WTC11 (cell line): ENCODE results near the gene KCTD3.

ENCODE experiments used
- AFF4 ChIP-seq: sonication (generic); formaldehyde crosslinking; IDR thresholded peaks from 2 replicates; pipeline ENCODE4 v1.8.1; 2023; ENCODE audit warnings: mild to moderate bottlenecking, missing genetic modification reagents, borderline replicate concordance
- CTCF ChIP-seq: fragments of 200-600 bp; IDR thresholded peaks from 2 replicates; pipeline ENCODE4 v1.8.0; 2022; ENCODE audit warnings: antibody characterized with exemption
- E2F5 ChIP-seq: sonication (generic); formaldehyde crosslinking; IDR thresholded peaks from 2 replicates; pipeline ENCODE4 v1.8.1; 2022; ENCODE audit warnings: mild to moderate bottlenecking, moderate library complexity, missing genetic modification reagents
- MAX ChIP-seq: sonication (generic); formaldehyde crosslinking; IDR thresholded peaks from 2 replicates; pipeline ENCODE4 v1.8.0; 2022; ENCODE audit warnings: mild to moderate bottlenecking, missing genetic modification reagents
- PREB ChIP-seq: sonication (generic); formaldehyde crosslinking; IDR thresholded peaks from 2 replicates; pipeline ENCODE4 v1.8.1; 2022; ENCODE audit warnings: mild to moderate bottlenecking, missing genetic modification reagents, moderate library complexity, borderline replicate concordance
- SOX15 ChIP-seq: fragments of 250-450 bp; sonication (Bioruptor Pico); IDR thresholded peaks from 2 replicates; pipeline ENCODE4 v1.9.0; 2021; ENCODE audit warnings: mild to moderate bottlenecking
- SP1 ChIP-seq: sonication (generic); formaldehyde crosslinking; conservative IDR thresholded peaks from 2 replicates; pipeline ENCODE4 v1.8.1; 2022; ENCODE audit warnings: missing genetic modification reagents
- TCF7 ChIP-seq: sonication (generic); formaldehyde crosslinking; IDR thresholded peaks from 2 replicates; pipeline ENCODE4 v1.8.0; 2022; ENCODE audit warnings: mild to moderate bottlenecking, low read depth, missing genetic modification reagents, moderate library complexity

- TF ChIP-seq CTCF (no peak), MAX (CRISPR knock-in tag) (no peak), TCF7 (no peak), SP1 (CRISPR knock-in tag) (no peak), E2F5 (CRISPR knock-in tag) (no peak), PREB (CRISPR knock-in tag) (no peak), SOX15 (CRISPR knock-in tag) (no peak), AFF4 (CRISPR knock-in tag) (no peak)
These were observed 14.8 kb downstream of the KCTD3 start for GRCh38 chr1:215581896-215582295.
